H1 (cell line): ENCODE data around the gene ARHGEF26. TPM values are rescaled to one million over a fixed set of nuclear protein-coding genes. Genes with fewer than 3 reads are reported as not detected.

Experiments used
- CTCF ChIA-PET: fragments of 300-600 bp; sonication (Branson Sonifier 250); formaldehyde crosslinking; loops from one replicate; lab custom pipeline; 2021; ENCODE audit not compliant: partially characterized antibody; lab: Charles Lee
- POLR2A ChIA-PET: fragments of 300-600 bp; sonication (Branson Sonifier 250); formaldehyde crosslinking; loops from one replicate; lab custom pipeline; 2021; ENCODE audit warnings: inconsistent platforms; ENCODE audit not compliant: partially characterized antibody; lab: Charles Lee
- DNase-seq, 2 experiments: peaks; one replicate each; pipeline versions ENCODE4 v3.0.0 to v3.0.0-alpha.2; 2010 to 2022; ENCODE audit warnings: low spot score in 2 of 2, low read depth in 1 of 2, mixed read lengths in 1 of 2
- FAIRE-seq: peaks from 2 replicates; lab custom pipeline; 2011; peaks lifted over from hg19 to GRCh38; lab: Jason Lieb, UNC
- H2AFZ ChIP-seq: 2 replicates; pipeline ENCODE4 v1.8.1; 2012; ENCODE audit warnings: low read length, inconsistent platforms
- H2AK5ac ChIP-seq: 2 replicates; pipeline ENCODE4 v1.6.1; 2013; ENCODE audit warnings: low read depth, low read length
- H2BK120ac ChIP-seq: replicated peaks from 2 replicates; pipeline ENCODE3; 2013; ENCODE audit warnings: low read depth, low read length, inconsistent platforms
- H2BK12ac ChIP-seq: 2 replicates; pipeline ENCODE4 v1.6.1; 2013; ENCODE audit warnings: low read depth, low read length
- H2BK15ac ChIP-seq: 2 replicates; pipeline ENCODE4 v1.6.1; 2013; ENCODE audit warnings: low read length
- H2BK20ac ChIP-seq: 2 replicates; pipeline ENCODE4 v1.6.1; 2013; ENCODE audit warnings: low read length
- H2BK5ac ChIP-seq: 2 replicates; pipeline ENCODE4 v1.6.1; 2013; ENCODE audit warnings: low read depth, low read length
- H3K14ac ChIP-seq: 2 replicates; pipeline ENCODE4 v1.6.1; 2013; ENCODE audit warnings: inconsistent platforms; ENCODE audit not compliant: insufficient read length
- H3K18ac ChIP-seq: 2 replicates; pipeline ENCODE4 v1.6.1; 2013; ENCODE audit warnings: low read length; ENCODE audit errors: extremely low read depth
- H3K23ac ChIP-seq: 2 replicates; pipeline ENCODE4 v1.6.1; 2013; ENCODE audit warnings: inconsistent platforms; ENCODE audit not compliant: insufficient read length
- H3K23me2 ChIP-seq: 2 replicates; pipeline ENCODE4 v1.6.1; 2013; ENCODE audit warnings: low read depth, low read length
- H3K27ac ChIP-seq: 2 replicates; pipeline ENCODE4 v1.6.1; 2011; ENCODE audit warnings: low read depth, low read length, inconsistent platforms
- H3K27me3 ChIP-seq, 4 experiments: replicated peaks in 1 of 4; 1 replicate in 1 of 4; 2 replicates in 3 of 4; pipeline versions ENCODE4 v1.6.1 to v1.8.1; 2011 to 2013; ENCODE audit warnings: low read length in 3 of 4, mild to moderate bottlenecking in 3 of 4, inconsistent platforms in 2 of 4, mixed read lengths in 2 of 4, moderate library complexity in 1 of 4; ENCODE audit not compliant: control insufficient read depth in 3 of 4, insufficient read depth in 3 of 4; ENCODE audit errors: extremely low read depth in 1 of 4
- H3K36me3 ChIP-seq, 4 experiments: 2 replicates each; pipeline versions ENCODE4 v1.6.1 to v1.8.1; 2011 to 2013; ENCODE audit warnings: mild to moderate bottlenecking in 4 of 4, low read length in 3 of 4, moderate library complexity in 2 of 4, control low read depth in 1 of 4, inconsistent platforms in 1 of 4; ENCODE audit not compliant: insufficient read depth in 4 of 4, control insufficient read depth in 2 of 4
- H3K4ac ChIP-seq: replicated peaks from 2 replicates; pipeline ENCODE3; 2013; ENCODE audit warnings: low read length, low read depth, mixed read lengths, inconsistent platforms; ENCODE audit not compliant: insufficient read length
- H3K4me1 ChIP-seq, 4 experiments: replicated peaks in 1 of 4; 1 replicate in 1 of 4; 2 replicates in 3 of 4; pipeline versions ENCODE4 v1.6.1 to v1.8.1; 2011 to 2013; ENCODE audit warnings: low read length in 3 of 4, inconsistent platforms in 2 of 4, mixed read lengths in 1 of 4; ENCODE audit not compliant: insufficient read depth in 4 of 4, control insufficient read depth in 3 of 4
- H3K4me2 ChIP-seq, 2 experiments: 2 replicates each; pipeline versions ENCODE4 v1.6.1 to v1.8.1; 2011 to 2013; ENCODE audit warnings: low read depth in 2 of 2, low read length in 2 of 2, control low read depth in 1 of 2, inconsistent platforms in 1 of 2, mild to moderate bottlenecking in 1 of 2; ENCODE audit not compliant: insufficient read depth in 1 of 2
- H3K4me3 ChIP-seq, 4 experiments: fragments of 200-600, 300-600 bp in 1 of 4; sonication (generic), shearing (Covaris generic), sonication (Bioruptor Twin) in 1 of 4; 2 replicates each; pipeline versions ENCODE4 v1.5.1 to v1.8.1; 2011 to 2016; ENCODE audit warnings: low read length in 4 of 4, low read depth in 3 of 4, control low read depth in 2 of 4, inconsistent platforms in 2 of 4, mild to moderate bottlenecking in 2 of 4, mixed read lengths in 1 of 4, moderate library complexity in 1 of 4; ENCODE audit not compliant: insufficient read depth in 2 of 4; ENCODE audit errors: extremely low read depth in 1 of 4
- H3K56ac ChIP-seq: replicated peaks from 2 replicates; pipeline ENCODE3; 2013; ENCODE audit warnings: low read depth, mild to moderate bottlenecking, mixed read lengths, low read length, inconsistent platforms; ENCODE audit not compliant: insufficient read length
- H3K79me1 ChIP-seq: 2 replicates; pipeline ENCODE4 v1.6.1; 2013; ENCODE audit warnings: low read depth, low read length, control low read depth
- H3K79me2 ChIP-seq, 2 experiments: 2 replicates each; pipeline versions ENCODE4 v1.6.1 to v1.8.1; 2012 to 2013; ENCODE audit warnings: low read length in 2 of 2, mild to moderate bottlenecking in 2 of 2, inconsistent platforms in 1 of 2; ENCODE audit not compliant: insufficient read depth in 2 of 2, control insufficient read depth in 1 of 2
- H3K9ac ChIP-seq, 4 experiments: replicated peaks in 1 of 4; 1 replicate in 1 of 4; 2 replicates in 3 of 4; pipeline versions ENCODE4 v1.6.1 to v1.8.1; 2011 to 2013; ENCODE audit warnings: low read depth in 3 of 4, low read length in 3 of 4, control low read depth in 2 of 4, mild to moderate bottlenecking in 2 of 4, moderate library complexity in 2 of 4, inconsistent platforms in 1 of 4; ENCODE audit errors: extremely low read depth in 1 of 4
- H3K9me3 ChIP-seq, 2 experiments: 2 replicates each; pipeline versions ENCODE4 v1.6.1 to v1.8.1; 2012 to 2013; ENCODE audit warnings: mild to moderate bottlenecking in 2 of 2, moderate library complexity in 2 of 2, control low read depth in 1 of 2, inconsistent platforms in 1 of 2, low read depth in 1 of 2, low read length in 1 of 2, mixed read lengths in 1 of 2; ENCODE audit not compliant: insufficient read depth in 2 of 2
- H4K20me1 ChIP-seq, 2 experiments: replicated peaks in 1 of 2; 2 replicates each; pipeline versions ENCODE3 to v1.8.1; 2011 to 2013; ENCODE audit warnings: inconsistent platforms in 2 of 2, low read length in 2 of 2, mild to moderate bottlenecking in 1 of 2; ENCODE audit not compliant: insufficient read depth in 2 of 2, control insufficient read depth in 1 of 2
- H4K5ac ChIP-seq: 2 replicates; pipeline ENCODE4 v1.6.1; 2013; ENCODE audit warnings: low read length, low read depth, mixed read lengths, inconsistent platforms; ENCODE audit not compliant: insufficient read length
- H4K8ac ChIP-seq: 2 replicates; pipeline ENCODE4 v1.8.0; 2013; ENCODE audit warnings: mild to moderate bottlenecking, moderate library complexity, low read length, inconsistent platforms; ENCODE audit not compliant: insufficient read depth; ENCODE audit errors: extremely low read depth
- H4K91ac ChIP-seq: replicated peaks from 2 replicates; pipeline ENCODE3; 2013; ENCODE audit warnings: low read length, mixed read lengths, inconsistent platforms; ENCODE audit not compliant: insufficient read length
- ATF3 ChIP-seq: IDR thresholded peaks from 2 replicates; pipeline ENCODE4 v1.6.1; 2011; ENCODE audit warnings: low read depth, mild to moderate bottlenecking, low read length; ENCODE audit not compliant: insufficient read depth
- BACH1 ChIP-seq: IDR thresholded peaks from 2 replicates; pipeline ENCODE4 v1.6.1; 2012; ENCODE audit warnings: low read length, improper control_type of control experiment
- BCL11A ChIP-seq, 2 experiments: IDR thresholded peaks; one replicate each; pipeline ENCODE4 v1.6.1; 2011; ENCODE audit warnings: low read depth in 2 of 2, low read length in 2 of 2, mild to moderate bottlenecking in 2 of 2
- BRCA1 ChIP-seq: IDR thresholded peaks from 2 replicates; pipeline ENCODE4 v1.6.1; 2012; ENCODE audit warnings: low read depth, low read length, improper control_type of control experiment
- EP300 ChIP-seq, 2 experiments: IDR thresholded peaks; 1 replicate in 1 of 2; 2 replicates in 1 of 2; pipeline ENCODE4 v1.6.1; 2011 to 2012; ENCODE audit warnings: low read depth in 2 of 2, low read length in 2 of 2, mild to moderate bottlenecking in 2 of 2, borderline replicate concordance in 1 of 2, inconsistent platforms in 1 of 2, moderate library complexity in 1 of 2
- GABPA ChIP-seq: IDR thresholded peaks from 2 replicates; pipeline ENCODE4 v1.6.1; 2011; ENCODE audit warnings: mild to moderate bottlenecking, low read length, moderate library complexity, borderline replicate concordance; ENCODE audit not compliant: insufficient read depth
- POU5F1 ChIP-seq: IDR thresholded peaks from 2 replicates; pipeline ENCODE4 v1.6.1; 2011; ENCODE audit warnings: low read depth, mild to moderate bottlenecking, low read length, moderate library complexity
- RBBP5 ChIP-seq: IDR thresholded peaks from 2 replicates; pipeline ENCODE4 v1.7.1; 2012; ENCODE audit warnings: low read depth, mild to moderate bottlenecking, inconsistent platforms, low read length, moderate library complexity, borderline replicate concordance
- SIRT6 ChIP-seq: IDR thresholded peaks from one replicate; pipeline ENCODE4 v1.7.1; 2012; ENCODE audit warnings: low read length, inconsistent platforms
- SUZ12 ChIP-seq: fragments of 200-600 bp; sonication (generic); IDR thresholded peaks from 2 replicates; pipeline ENCODE4 v1.6.1; 2012; ENCODE audit warnings: mild to moderate bottlenecking, inconsistent platforms, low read length, moderate library complexity, mixed read lengths
- TEAD4 ChIP-seq: IDR thresholded peaks from 2 replicates; pipeline ENCODE4 v1.6.1; 2012; ENCODE audit warnings: low read depth, low read length, inconsistent platforms, mixed read lengths
- USF2 ChIP-seq: IDR thresholded peaks from 2 replicates; pipeline ENCODE4 v1.6.1; 2011; ENCODE audit warnings: low read length, improper control_type of control experiment
- YY1 ChIP-seq: IDR thresholded peaks from 2 replicates; pipeline ENCODE4 v1.6.1; 2011; ENCODE audit warnings: low read depth, mild to moderate bottlenecking, low read length
- WGBS, 2 experiments: shearing (Covaris generic) in 1 of 2; methylation state at CpG; one replicate each; pipeline versions ENCODE4 v1.1.6 to v1.1.7; 2013 to 2015; ENCODE audit warnings: low lambda C conversion rate in 2 of 2, mixed read lengths in 2 of 2, inconsistent platforms in 1 of 2, low coverage in 1 of 2, missing lambda C conversion rate in 1 of 2; ENCODE audit not compliant: insufficient replicate concordance in 2 of 2, insufficient coverage in 1 of 2, insufficient read length in 1 of 2; ENCODE audit errors: extremely low coverage in 1 of 2, missing lambda C conversion rate in 1 of 2; 5-methylcytosine and 5-hydroxymethylcytosine counted together
- polyA plus RNA-seq, 7 experiments: library from polyadenylated mRNA; depleted of rRNA in 3 of 7; stranded (reverse) in 5 of 7; unstranded in 2 of 7; fragments of >200 nt in 5 of 7; fragments of 200-250 nt in 2 of 7; gene quantifications; 1 replicate in 5 of 7; 2 replicates in 1 of 7; 4 replicates in 1 of 7; pipeline versions ENCODE4 v1.2.1 to v1.2.3, GENCODE V29; 2011 to 2013; ENCODE audit warnings: missing spikeins in 2 of 7, mixed read lengths in 2 of 7
- total RNA-seq: library from RNA; stranded (reverse); fragmentation: NEBNext Ultra II Directional; extraction: Animal tissue kit (Norgen Biotek cat#: 25700); gene quantifications from 2 replicates; pipeline ENCODE4 v1.2.1, GENCODE V29; 2021

Gene ARHGEF26
- total and polyA plus RNA-seq, 2 of the 8 experiments (the other 6 are each of a cell fraction or from before 2014, with no cell fraction given): 3.1 to 15.6 TPM

- H3K4me3 ChIP-seq: no peak overlapping the region
- no peak overlapping the region for H2BK120ac ChIP-seq
- H2BK5ac ChIP-seq: no peak overlapping the region
- no peaks in the 10 kb centered on the region for H3K79me2 ChIP-seq
- WGBS, 2 experiments: 89% methylated on average over 6 of the region's 6 CpGs; no CpG with 5 or more reads in 1 of the 2 experiments
- H3K18ac ChIP-seq: no peak overlapping the region
- no peak overlapping the region for H3K14ac ChIP-seq
- no peak overlapping the region for H2AK5ac ChIP-seq
- H3K4me1 ChIP-seq: no peaks in the 10 kb centered on the region
- H2BK15ac ChIP-seq: no peak overlapping the region
- no peak overlapping the region for H3K23ac ChIP-seq
- no peak overlapping the region for H3K4ac ChIP-seq
- no peak for DNase-seq
- no peaks in the 10 kb centered on the region for H3K23me2 ChIP-seq
- H2AFZ ChIP-seq: no peak overlapping the region
- H3K4me2 ChIP-seq: no peak overlapping the region
- H3K27ac ChIP-seq: no peak overlapping the region
- no peaks in the 10 kb centered on the region for H3K27me3 ChIP-seq
- H3K9me3 ChIP-seq: 0 out of 4 replicates have a peak, but pooled peaks cover under 1 to 1% of the 10 kb centered on the region in 2 experiments
- H4K5ac ChIP-seq: no peak overlapping the region
- peaks cover 0 to 2% of the 10 kb centered on the region in 2 experiments for H4K20me1 ChIP-seq
- no peak for FAIRE-seq
- H2BK12ac ChIP-seq: no peak overlapping the region
- no peak overlapping the region for H4K91ac ChIP-seq
- no peaks in the 10 kb centered on the region for H3K79me1 ChIP-seq
- peaks cover 0 to 7% (median 3%) of the 10 kb centered on the region in 4 experiments; a peak in 2 of 8 replicates for H3K36me3 ChIP-seq
- H2BK20ac ChIP-seq: no peak overlapping the region
- H3K9ac ChIP-seq: no peak overlapping the region
- POLR2A ChIA-PET: no interaction called here
- H4K8ac ChIP-seq: no peak overlapping the region
- H3K56ac ChIP-seq: no peak overlapping the region
- CTCF ChIA-PET: no interaction called here
- no peak for TF ChIP-seq USF2
- no peak for TF ChIP-seq EP300 (IDR thresholded peaks at IDR 0.05; ENCODE audit: borderline replicate concordance in 1 of 2, low read depth in 2 of 2, low read length in 2 of 2)
- no peak for TF ChIP-seq POU5F1
- TF ChIP-seq BACH1: no peak
- TF ChIP-seq GABPA: no peak
- no peak for TF ChIP-seq BRCA1
- no peak for TF ChIP-seq TEAD4
- no peak for TF ChIP-seq RBBP5
- TF ChIP-seq SUZ12: no peak
- TF ChIP-seq BCL11A (IDR thresholded peaks at IDR 0.05; ENCODE audit: low read depth in 2 of 2, low read length in 2 of 2): no peak
- TF ChIP-seq YY1: no peak
- TF ChIP-seq ATF3: no peak
- TF ChIP-seq SIRT6: no peak
Measured at GRCh38 chr3:154217671-154218070, 96.5 kb downstream of the ARHGEF26 start.
